SK-N-MC (cell line): ENCODE data around the gene GRIA1.

Experiments
- EZH2 ChIP-seq: fragments of 200-600 bp; sonication (generic); IDR thresholded peaks from one replicate; pipeline ENCODE4 v1.6.1; 2017; ENCODE audit warnings: antibody characterized with exemption
- POLR2AphosphoS5 ChIP-seq: IDR thresholded peaks from 2 replicates; pipeline ENCODE4 v1.6.1; 2012; ENCODE audit warnings: mild to moderate bottlenecking, low read depth, low read length, borderline replicate concordance

GRCh38 chr5:153480401-153480800 is 10.1 kb upstream of the GRIA1 start:
- TF ChIP-seq POLR2AphosphoS5 = no peak
- no peak for TF ChIP-seq EZH2
